Prostate gland (tissue), 2 donors: ENCODE data around the gene PRKAB1. TPM values are rescaled to one million over a fixed set of nuclear protein-coding genes. Genes with fewer than 3 reads are reported as not detected.

Source experiments
- DNase-seq: peaks from one replicate; pipeline ENCODE4 v3.0.0-alpha.2; 2019; ENCODE audit warnings: low spot score
- H3K27ac ChIP-seq, 2 donors: fragments of 200-600 bp; sonication (generic); 2 replicates each; pipeline ENCODE4 v1.5.1; 2017 to 2019
- H3K27me3 ChIP-seq: fragments of 200-600 bp; sonication (generic); replicated peaks from 2 replicates; pipeline ENCODE4 v1.5.1; 2019; ENCODE audit not compliant: insufficient read depth
- H3K36me3 ChIP-seq, 2 donors: fragments of 200-600 bp; sonication (generic); 1 replicate in 1 of 2; 2 replicates in 1 of 2; pipeline versions ENCODE4 v1.5.1 to v1.8.1; 2017 to 2019
- H3K4me1 ChIP-seq: fragments of 200-600 bp; sonication (generic); replicated peaks from 2 replicates; pipeline ENCODE4 v1.5.1; 2019
- H3K4me3 ChIP-seq, 2 donors: fragments of 200-600 bp; sonication (generic); 2 replicates each; pipeline ENCODE4 v1.5.1; 2017 to 2019
- H3K9me3 ChIP-seq: fragments of 200-600 bp; sonication (generic); 2 replicates; pipeline ENCODE4 v1.5.1; 2017
- CTCF ChIP-seq, 4 experiments: fragments of 200-600 bp in 2 of 4; fragments of 450-650 bp in 2 of 4; sonication (generic) in 2 of 4; IDR thresholded peaks; 1 replicate in 3 of 4; 2 replicates in 1 of 4; pipeline ENCODE4 v1.5.1; 2016 to 2019; ENCODE audit warnings: antibody characterized with exemption in 4 of 4, mild to moderate bottlenecking in 2 of 4, moderate library complexity in 2 of 4
- POLR2A ChIP-seq: fragments of 450-650 bp; IDR thresholded peaks from one replicate; pipeline ENCODE4 v1.6.1; 2016; ENCODE audit warnings: antibody characterized with exemption, mild to moderate bottlenecking
- POLR2AphosphoS5 ChIP-seq: sonication (generic); formaldehyde crosslinking; IDR thresholded peaks from one replicate; pipeline ENCODE4 v1.6.1; 2017; ENCODE audit warnings: antibody characterized with exemption
- WGBS: methylation state at CpG from one replicate; pipeline ENCODE4 v1.1.5; 2018; 5-methylcytosine and 5-hydroxymethylcytosine counted together
- intact Hi-C: fragments of 100-400 bp; cut with DNase I; formaldehyde crosslinking; loops from one replicate; pipeline ENCODE4 v1.14.2; 2022
- total RNA-seq, 2 donors: library from RNA; depleted of rRNA; stranded (reverse); fragments of >200 nt; gene quantifications; one replicate each; pipeline ENCODE4 v1.1.0, GENCODE V29; 2016

Gene PRKAB1
- total RNA-seq, 2 donors from 2014 or later, result 17.3 to 36.7 TPM

GRCh38 chr12:119631930-119632678 lies 35.8 kb upstream of the PRKAB1 start:
- DNase-seq, result no peak
- Histone ChIP-seq H3K36me3 (no peaks in the 10 kb centered on the region), H3K9me3 (no peaks in the 10 kb centered on the region), H3K27ac (no peak overlapping the region), H3K27me3 (no peaks in the 10 kb centered on the region), H3K4me3 (no peak overlapping the region), H3K4me1 (no peaks in the 10 kb centered on the region)
- TF ChIP-seq CTCF (IDR thresholded peaks at IDR 0.05) (no peak), POLR2A (no peak), POLR2AphosphoS5 (no peak)
- intact Hi-C loops, result no loop called here
- 95% methylated on average over 4 of the region's 4 CpGs for WGBS

GRCh38 chr12:119634743-119635142 lies 33.2 kb upstream of the PRKAB1 start:
- WGBS, result 11% methylated on average over 6 of the region's 6 CpGs
- intact Hi-C loops, result no loop called here

GRCh38 chr12:119642986-119643385 lies 24.9 kb upstream of the PRKAB1 start:
- intact Hi-C loops, result no loop called here
- no peaks in the 10 kb centered on the region for H3K36me3 ChIP-seq
- H3K27me3 ChIP-seq, result no peaks in the 10 kb centered on the region
- H3K27ac ChIP-seq, result no peak overlapping the region
- H3K4me1 ChIP-seq, result no peaks in the 10 kb centered on the region
- no peaks in the 10 kb centered on the region for H3K9me3 ChIP-seq
- no peak for TF ChIP-seq POLR2A
- no peak overlapping the region for H3K4me3 ChIP-seq
- WGBS, result 73% methylated on average over 4 of the region's 4 CpGs
- no peak for DNase-seq

More at GRCh38 chr12:119634743-119635142, 33.2 kb upstream of the PRKAB1 start:
- H3K4me3 ChIP-seq, result no peak overlapping the region
- DNase-seq, result peak; percentile 12
- H3K4me1 ChIP-seq, result no peaks in the 10 kb centered on the region
- H3K36me3 ChIP-seq, result no peaks in the 10 kb centered on the region
- H3K27ac ChIP-seq, result no peak overlapping the region
- no peaks in the 10 kb centered on the region for H3K9me3 ChIP-seq
- no peaks in the 10 kb centered on the region for H3K27me3 ChIP-seq
- TF ChIP-seq POLR2A (no peak), POLR2AphosphoS5 (peak; percentile 66), CTCF (IDR thresholded peaks at IDR 0.05) (no peak)

- intact Hi-C loops, result no loop called here
- no peak for TF ChIP-seq POLR2A
- no peak for TF ChIP-seq POLR2AphosphoS5
- TF ChIP-seq CTCF (IDR thresholded peaks at IDR 0.05), result no peak
Observed at GRCh38 chr12:119644930-119645329, 23.0 kb upstream of the PRKAB1 start.

GRCh38 chr12:119645535-119646059 lies 22.3 kb upstream of the PRKAB1 start:
- no peak for DNase-seq
- WGBS, result 75% methylated on average over 7 of the region's 7 CpGs

More at GRCh38 chr12:119644930-119645329, 23.0 kb upstream of the PRKAB1 start:
- H3K27me3 ChIP-seq, result no peaks in the 10 kb centered on the region
- H3K4me1 ChIP-seq, result no peaks in the 10 kb centered on the region
- WGBS, result 90% methylated on average over 3 of the region's 3 CpGs
- DNase-seq, result no peak
- H3K36me3 ChIP-seq, result no peaks in the 10 kb centered on the region
- no peaks in the 10 kb centered on the region for H3K9me3 ChIP-seq
- no peak overlapping the region for H3K27ac ChIP-seq
- no peak overlapping the region for H3K4me3 ChIP-seq

More at GRCh38 chr12:119645535-119646059, 22.3 kb upstream of the PRKAB1 start:
- Histone ChIP-seq H3K36me3 (no peaks in the 10 kb centered on the region), H3K9me3 (no peaks in the 10 kb centered on the region), H3K4me1 (no peaks in the 10 kb centered on the region), H3K27me3 (no peaks in the 10 kb centered on the region), H3K4me3 (no peak overlapping the region), H3K27ac (no peak overlapping the region)
- TF ChIP-seq POLR2AphosphoS5 (no peak), CTCF (IDR thresholded peaks at IDR 0.05) (no peak), POLR2A (no peak)
- intact Hi-C loops, result no loop called here
